Measurements from ENCODE around the gene MUS81. TPM values are rescaled to one million over a fixed set of nuclear protein-coding genes. Genes with fewer than 3 reads are reported as not detected.
A peak's percentile ranks its signal among the peaks of the same experiment; 100 is the strongest.

MUS81 gene
- total RNA-seq, 1 donor from 2014 or later = 47.6 TPM

DNA sequence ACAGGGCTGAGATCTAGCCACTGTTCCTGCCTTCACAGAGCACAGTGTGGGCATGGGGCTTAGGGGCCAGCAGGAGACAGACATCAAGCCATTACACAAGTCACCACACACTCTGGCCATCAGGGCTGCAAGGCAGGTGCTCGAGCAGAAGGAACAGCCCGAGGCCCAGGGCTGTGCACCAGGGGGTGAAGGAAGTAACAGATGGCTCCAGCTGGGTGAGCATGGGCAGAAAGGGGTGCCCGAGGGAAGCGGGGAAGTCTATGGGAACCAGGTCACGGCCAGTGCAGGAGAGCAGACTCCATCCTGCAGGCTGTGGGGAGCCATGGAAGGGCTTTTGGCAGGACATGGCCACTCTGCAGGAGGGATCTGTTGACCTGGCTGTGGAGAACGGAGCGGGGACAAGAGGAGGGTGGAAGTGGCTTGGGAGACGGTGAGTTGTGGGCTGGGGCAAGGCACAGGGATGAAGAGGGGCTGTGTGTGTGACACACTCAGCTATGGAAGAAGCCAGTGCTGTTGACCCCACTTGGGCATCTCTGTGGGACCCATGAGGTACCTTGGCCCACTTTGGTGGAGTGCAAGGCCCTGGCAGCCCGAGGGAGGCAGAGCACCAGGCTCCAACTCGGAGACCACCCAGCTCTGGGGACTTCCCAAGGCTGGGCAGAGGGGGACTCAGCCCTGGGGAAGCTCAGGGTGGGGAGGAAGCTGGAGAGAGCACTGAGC, 55.0 kb downstream of the MUS81 start:
- DNase-seq (ENCODE audit: low read depth) = peak; percentile 66

DNA sequence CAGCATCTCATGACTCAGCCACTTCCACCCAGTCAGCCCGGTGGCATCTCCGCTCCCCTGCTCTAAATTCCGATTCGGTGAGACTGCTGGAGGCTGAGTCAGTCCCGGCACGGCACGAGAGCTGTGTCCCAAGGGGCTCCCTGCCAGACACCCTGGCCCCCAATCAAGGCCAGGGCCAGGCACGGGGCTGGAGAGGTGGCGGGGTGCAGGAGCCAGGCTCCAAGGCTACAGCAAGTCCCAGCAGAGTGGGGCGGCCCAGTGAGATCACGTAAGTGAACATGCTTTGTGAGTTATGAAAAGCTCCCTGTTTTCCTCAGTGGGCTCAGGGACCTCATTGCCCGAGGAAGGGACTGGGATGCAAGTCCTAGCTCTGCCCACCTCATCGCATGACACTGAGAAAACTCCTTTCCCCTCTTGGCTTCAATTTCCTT, 55.6 kb downstream of the MUS81 start:
- DNase-seq (ENCODE audit: low read depth) = peak; percentile 96

Other genes starting within 250 kb of the MUS81 start
- gene MAP3K11, start 246.2 kb upstream of the MUS81 start, total RNA-seq = 30.9 and 32.7 TPM in 2 replicates
- gene PCNX3, start 244.7 kb upstream of the MUS81 start, total RNA-seq = 21.6 and 25.2 TPM in 2 replicates
- gene SIPA1, start 222.3 kb upstream of the MUS81 start, total RNA-seq = 19.7 and 42.6 TPM in 2 replicates
- 32.8 and 37.1 TPM in 2 replicates for gene RELA, start 197.5 kb upstream of the MUS81 start, total RNA-seq
- gene KAT5, start 148.2 kb upstream of the MUS81 start, total RNA-seq = 37.8 and 43.2 TPM in 2 replicates
- gene RNASEH2C, start 139.6 kb upstream of the MUS81 start, total RNA-seq = 37.1 and 83.3 TPM in 2 replicates
- gene AP5B1, start 79.5 kb upstream of the MUS81 start, total RNA-seq = 9.8 and 10.2 TPM in 2 replicates
- not detected in 2 replicates for gene OVOL1, start 73.4 kb upstream of the MUS81 start, total RNA-seq
- 0.36 and 0.40 TPM in 2 replicates for gene SNX32, start 26.5 kb upstream of the MUS81 start, total RNA-seq
- gene CFL1, start 2.3 kb upstream of the MUS81 start, total RNA-seq = 748 and 837 TPM in 2 replicates
- gene EFEMP2, start 12.4 kb downstream of the MUS81 start, total RNA-seq = 124 and 141 TPM in 2 replicates
- gene CTSW, start 19.4 kb downstream of the MUS81 start, total RNA-seq = not detected in 2 replicates
- 92.4 and 103 TPM in 2 replicates for gene FIBP, start 28.0 kb downstream of the MUS81 start, total RNA-seq
- 76.4 and 102 TPM in 2 replicates for gene CCDC85B, start 30.2 kb downstream of the MUS81 start, total RNA-seq
- 7.5 and 11.6 TPM in 2 replicates for gene FOSL1, start 40.0 kb downstream of the MUS81 start, total RNA-seq
- gene C11orf68, start 58.6 kb downstream of the MUS81 start, total RNA-seq = 30.5 and 36.2 TPM in 2 replicates
- 133 and 165 TPM in 2 replicates for gene DRAP1, start 59.0 kb downstream of the MUS81 start, total RNA-seq
- gene TSGA10IP, start 85.0 kb downstream of the MUS81 start, total RNA-seq = not detected in 2 replicates
- gene SART1, start 101.3 kb downstream of the MUS81 start, total RNA-seq = 32.3 and 39.2 TPM in 2 replicates
- 39.4 and 41.3 TPM in 2 replicates for gene EIF1AD, start 141.7 kb downstream of the MUS81 start, total RNA-seq
- gene BANF1, start 142.1 kb downstream of the MUS81 start, total RNA-seq = 59.3 and 67.2 TPM in 2 replicates
- gene CST6, start 151.6 kb downstream of the MUS81 start, total RNA-seq = 1.9 TPM in 1 of 2 replicates, not detected in the other
- not detected in 2 replicates for gene CATSPER1, start 166.0 kb downstream of the MUS81 start, total RNA-seq
- not detected in 2 replicates for gene GAL3ST3, start 188.7 kb downstream of the MUS81 start, total RNA-seq
- gene SF3B2, start 191.9 kb downstream of the MUS81 start, total RNA-seq = 115 and 134 TPM in 2 replicates
- gene PACS1, start 209.8 kb downstream of the MUS81 start, total RNA-seq = 25.4 and 26.6 TPM in 2 replicates